Neural cell (in vitro differentiated cells): ENCODE measurements around the gene ZDHHC7.

Experiments used
- EP300 ChIP-seq: fragments of 450-650 bp; conservative IDR thresholded peaks from 2 replicates; pipeline ENCODE4 v1.6.1; 2014; ENCODE audit warnings: antibody characterized with exemption, mild to moderate bottlenecking, moderate library complexity; ENCODE audit not compliant: poor library complexity, severe bottlenecking
- EZH2 ChIP-seq: fragments of 200-600, 300-800 bp; shearing (Covaris generic), sonication (generic); IDR thresholded peaks from 2 replicates; pipeline ENCODE4 v1.6.1; 2014; ENCODE audit warnings: antibody characterized with exemption, low read length, borderline replicate concordance, mild to moderate bottlenecking; ENCODE audit not compliant: insufficient read depth, poor library complexity, severe bottlenecking
- MXI1 ChIP-seq: fragments of 450-650 bp; conservative IDR thresholded peaks from 2 replicates; pipeline ENCODE4 v1.6.1; 2014; ENCODE audit warnings: antibody characterized with exemption, mild to moderate bottlenecking; ENCODE audit not compliant: poor library complexity, severe bottlenecking
- POLR2AphosphoS5 ChIP-seq: IDR thresholded peaks from 2 replicates; pipeline ENCODE4 v1.6.1; 2012
- SMC3 ChIP-seq: fragments of 450-650 bp; conservative IDR thresholded peaks from 2 replicates; pipeline ENCODE4 v1.6.1; 2014; ENCODE audit warnings: antibody characterized with exemption, mild to moderate bottlenecking, moderate library complexity; ENCODE audit not compliant: poor library complexity
- TAF1 ChIP-seq: IDR thresholded peaks from 2 replicates; pipeline ENCODE4 v1.6.1; 2012; ENCODE audit warnings: low read depth
- TF ChIP-seq, protein P1 (sequence below): fragments of 450-650 bp; IDR thresholded peaks from 2 replicates; pipeline ENCODE4 v1.5.1; 2014; ENCODE audit warnings: antibody characterized with exemption, mild to moderate bottlenecking, moderate library complexity; ENCODE audit not compliant: poor library complexity, severe bottlenecking
- TF ChIP-seq, protein P2 (sequence below): IDR thresholded peaks from 2 replicates; pipeline ENCODE4 v1.6.1; 2012; ENCODE audit warnings: borderline replicate concordance

DNA sequence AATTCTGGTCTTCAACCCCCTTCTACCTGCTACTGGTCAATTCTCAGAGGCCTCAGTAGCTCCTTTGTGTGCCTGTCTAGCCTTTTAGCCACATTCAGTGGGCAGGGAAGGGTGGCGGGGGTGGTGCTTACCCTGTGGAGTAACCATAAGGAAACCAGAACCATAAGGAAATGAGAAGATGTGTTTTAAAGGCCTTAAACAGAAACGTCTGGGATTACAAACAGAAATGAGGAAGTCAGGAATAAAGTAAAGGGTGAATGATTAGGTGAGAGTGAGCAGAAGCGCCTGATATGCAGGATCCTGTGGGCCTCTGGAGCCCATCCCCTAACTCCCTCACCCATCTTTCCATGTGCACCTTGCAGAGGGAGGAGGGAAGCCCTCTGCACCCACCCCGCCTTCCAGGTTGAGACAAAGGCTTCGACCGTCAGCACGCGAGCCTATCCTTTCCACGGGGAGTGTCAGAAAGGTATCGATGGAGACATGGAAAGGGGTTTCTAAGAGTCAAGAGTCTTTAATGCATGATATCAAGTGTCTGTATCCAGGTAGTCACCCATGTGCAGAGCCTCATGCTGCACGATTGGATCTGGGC, 36.6 kb upstream of the ZDHHC7 start:
- TF ChIP-seq SMC3 (no peak), EZH2 (no peak), TAF1 (no peak), POLR2AphosphoS5 (no peak), EP300 (no peak), MXI1 (no peak)
- TF ChIP-seq, protein P1, sequence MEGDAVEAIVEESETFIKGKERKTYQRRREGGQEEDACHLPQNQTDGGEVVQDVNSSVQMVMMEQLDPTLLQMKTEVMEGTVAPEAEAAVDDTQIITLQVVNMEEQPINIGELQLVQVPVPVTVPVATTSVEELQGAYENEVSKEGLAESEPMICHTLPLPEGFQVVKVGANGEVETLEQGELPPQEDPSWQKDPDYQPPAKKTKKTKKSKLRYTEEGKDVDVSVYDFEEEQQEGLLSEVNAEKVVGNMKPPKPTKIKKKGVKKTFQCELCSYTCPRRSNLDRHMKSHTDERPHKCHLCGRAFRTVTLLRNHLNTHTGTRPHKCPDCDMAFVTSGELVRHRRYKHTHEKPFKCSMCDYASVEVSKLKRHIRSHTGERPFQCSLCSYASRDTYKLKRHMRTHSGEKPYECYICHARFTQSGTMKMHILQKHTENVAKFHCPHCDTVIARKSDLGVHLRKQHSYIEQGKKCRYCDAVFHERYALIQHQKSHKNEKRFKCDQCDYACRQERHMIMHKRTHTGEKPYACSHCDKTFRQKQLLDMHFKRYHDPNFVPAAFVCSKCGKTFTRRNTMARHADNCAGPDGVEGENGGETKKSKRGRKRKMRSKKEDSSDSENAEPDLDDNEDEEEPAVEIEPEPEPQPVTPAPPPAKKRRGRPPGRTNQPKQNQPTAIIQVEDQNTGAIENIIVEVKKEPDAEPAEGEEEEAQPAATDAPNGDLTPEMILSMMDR = no peak
- TF ChIP-seq, protein P2, sequence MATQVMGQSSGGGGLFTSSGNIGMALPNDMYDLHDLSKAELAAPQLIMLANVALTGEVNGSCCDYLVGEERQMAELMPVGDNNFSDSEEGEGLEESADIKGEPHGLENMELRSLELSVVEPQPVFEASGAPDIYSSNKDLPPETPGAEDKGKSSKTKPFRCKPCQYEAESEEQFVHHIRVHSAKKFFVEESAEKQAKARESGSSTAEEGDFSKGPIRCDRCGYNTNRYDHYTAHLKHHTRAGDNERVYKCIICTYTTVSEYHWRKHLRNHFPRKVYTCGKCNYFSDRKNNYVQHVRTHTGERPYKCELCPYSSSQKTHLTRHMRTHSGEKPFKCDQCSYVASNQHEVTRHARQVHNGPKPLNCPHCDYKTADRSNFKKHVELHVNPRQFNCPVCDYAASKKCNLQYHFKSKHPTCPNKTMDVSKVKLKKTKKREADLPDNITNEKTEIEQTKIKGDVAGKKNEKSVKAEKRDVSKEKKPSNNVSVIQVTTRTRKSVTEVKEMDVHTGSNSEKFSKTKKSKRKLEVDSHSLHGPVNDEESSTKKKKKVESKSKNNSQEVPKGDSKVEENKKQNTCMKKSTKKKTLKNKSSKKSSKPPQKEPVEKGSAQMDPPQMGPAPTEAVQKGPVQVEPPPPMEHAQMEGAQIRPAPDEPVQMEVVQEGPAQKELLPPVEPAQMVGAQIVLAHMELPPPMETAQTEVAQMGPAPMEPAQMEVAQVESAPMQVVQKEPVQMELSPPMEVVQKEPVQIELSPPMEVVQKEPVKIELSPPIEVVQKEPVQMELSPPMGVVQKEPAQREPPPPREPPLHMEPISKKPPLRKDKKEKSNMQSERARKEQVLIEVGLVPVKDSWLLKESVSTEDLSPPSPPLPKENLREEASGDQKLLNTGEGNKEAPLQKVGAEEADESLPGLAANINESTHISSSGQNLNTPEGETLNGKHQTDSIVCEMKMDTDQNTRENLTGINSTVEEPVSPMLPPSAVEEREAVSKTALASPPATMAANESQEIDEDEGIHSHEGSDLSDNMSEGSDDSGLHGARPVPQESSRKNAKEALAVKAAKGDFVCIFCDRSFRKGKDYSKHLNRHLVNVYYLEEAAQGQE = no peak
